Measurements from ENCODE around the gene NPHP4.
"Not testable (repeated sequence)": the region's sequence is repeated elsewhere in the genome, so short reads cannot be mapped to it uniquely, and the experiment has no call there.

NPHP4 gene

DNA sequence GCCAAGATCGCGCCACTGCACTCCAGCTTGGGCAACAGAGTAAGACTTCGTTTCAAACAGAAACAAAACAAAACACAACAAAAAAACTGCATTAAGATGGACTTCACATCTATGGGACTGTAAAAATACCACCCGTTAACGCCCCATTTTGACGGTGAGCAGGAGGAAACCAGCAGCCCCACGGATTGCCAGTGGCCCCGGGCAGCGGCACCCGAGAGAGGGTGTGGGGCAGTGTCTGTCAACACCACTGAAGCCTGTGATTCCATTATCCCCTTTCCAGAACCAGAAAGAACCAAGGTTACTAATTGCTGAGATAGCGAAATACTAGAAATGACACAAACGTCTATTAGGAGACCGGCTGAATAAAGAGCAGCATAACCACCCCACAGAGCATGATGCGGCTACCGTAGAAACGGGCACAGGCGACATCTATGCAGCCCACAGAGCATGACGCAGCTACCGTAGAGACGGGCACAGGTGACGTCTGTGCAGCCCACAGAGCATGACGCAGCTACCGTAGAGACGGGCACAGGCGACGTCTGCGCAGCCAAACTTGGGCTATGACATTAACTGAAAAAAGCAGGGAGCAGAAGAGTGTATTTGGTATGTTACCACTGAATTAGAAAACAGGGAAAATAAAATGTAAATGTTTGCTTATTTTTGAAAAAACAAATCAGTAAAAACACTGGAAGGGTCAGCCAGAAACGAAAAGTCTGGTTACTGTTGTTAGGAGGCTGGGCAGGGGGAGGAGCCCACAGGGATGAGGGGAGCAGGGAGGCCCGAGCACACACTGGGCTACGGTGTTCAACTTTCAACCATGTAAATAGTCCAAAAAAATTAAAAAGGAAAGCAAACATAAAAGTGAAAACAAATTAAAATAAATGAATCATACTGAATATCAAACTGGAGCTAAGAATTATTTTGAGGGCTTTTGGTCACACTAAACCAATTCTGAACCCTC, 96.5 kb downstream of the NPHP4 start:
- DNase-seq (ENCODE audit: extremely low spot score), result no peak
- TF ChIP-seq, protein P1, sequence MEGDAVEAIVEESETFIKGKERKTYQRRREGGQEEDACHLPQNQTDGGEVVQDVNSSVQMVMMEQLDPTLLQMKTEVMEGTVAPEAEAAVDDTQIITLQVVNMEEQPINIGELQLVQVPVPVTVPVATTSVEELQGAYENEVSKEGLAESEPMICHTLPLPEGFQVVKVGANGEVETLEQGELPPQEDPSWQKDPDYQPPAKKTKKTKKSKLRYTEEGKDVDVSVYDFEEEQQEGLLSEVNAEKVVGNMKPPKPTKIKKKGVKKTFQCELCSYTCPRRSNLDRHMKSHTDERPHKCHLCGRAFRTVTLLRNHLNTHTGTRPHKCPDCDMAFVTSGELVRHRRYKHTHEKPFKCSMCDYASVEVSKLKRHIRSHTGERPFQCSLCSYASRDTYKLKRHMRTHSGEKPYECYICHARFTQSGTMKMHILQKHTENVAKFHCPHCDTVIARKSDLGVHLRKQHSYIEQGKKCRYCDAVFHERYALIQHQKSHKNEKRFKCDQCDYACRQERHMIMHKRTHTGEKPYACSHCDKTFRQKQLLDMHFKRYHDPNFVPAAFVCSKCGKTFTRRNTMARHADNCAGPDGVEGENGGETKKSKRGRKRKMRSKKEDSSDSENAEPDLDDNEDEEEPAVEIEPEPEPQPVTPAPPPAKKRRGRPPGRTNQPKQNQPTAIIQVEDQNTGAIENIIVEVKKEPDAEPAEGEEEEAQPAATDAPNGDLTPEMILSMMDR (IDR thresholded peaks at IDR 0.05; ENCODE audit: control extremely low read depth, extremely low read depth, low read depth, missing control alignments), result no peak
- ChIA-PET CTCF (no interaction called here), POLR2A (no interaction called here)

DNA sequence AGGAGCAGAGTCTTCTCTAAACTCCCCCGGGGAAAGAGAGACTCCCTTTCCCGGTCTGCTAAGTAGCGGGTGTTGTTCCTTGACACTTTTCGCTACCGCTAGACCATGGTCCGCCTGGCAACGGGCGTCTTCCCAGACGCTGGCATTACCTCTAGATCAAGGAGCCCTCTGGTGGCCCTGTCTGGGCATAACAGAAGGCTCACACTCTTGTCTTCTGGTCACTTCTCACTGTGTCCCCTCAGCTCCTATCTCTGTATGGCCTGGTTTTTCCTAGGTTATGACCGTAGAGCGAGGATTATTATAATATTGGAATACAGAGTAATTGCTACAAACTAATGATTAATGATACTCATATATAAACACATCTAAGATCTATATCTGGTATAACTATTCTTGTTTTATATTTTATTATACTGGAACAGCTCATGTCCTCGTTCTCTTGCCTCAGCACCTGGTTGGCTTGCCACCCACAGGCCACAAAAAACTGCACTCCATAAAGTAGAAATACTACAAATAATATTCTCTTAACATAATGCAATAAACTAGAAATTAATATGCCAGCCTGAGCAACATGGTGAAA, 98.4 kb downstream of the NPHP4 start:
- POLR2A ChIA-PET; DNase-seq (ENCODE audit: extremely low spot score); CTCF ChIA-PET: not testable (repeated sequence)
- TF ChIP-seq, protein P1 (IDR thresholded peaks at IDR 0.05; ENCODE audit: control extremely low read depth, extremely low read depth, low read depth, missing control alignments), result peak; percentile 5

DNA sequence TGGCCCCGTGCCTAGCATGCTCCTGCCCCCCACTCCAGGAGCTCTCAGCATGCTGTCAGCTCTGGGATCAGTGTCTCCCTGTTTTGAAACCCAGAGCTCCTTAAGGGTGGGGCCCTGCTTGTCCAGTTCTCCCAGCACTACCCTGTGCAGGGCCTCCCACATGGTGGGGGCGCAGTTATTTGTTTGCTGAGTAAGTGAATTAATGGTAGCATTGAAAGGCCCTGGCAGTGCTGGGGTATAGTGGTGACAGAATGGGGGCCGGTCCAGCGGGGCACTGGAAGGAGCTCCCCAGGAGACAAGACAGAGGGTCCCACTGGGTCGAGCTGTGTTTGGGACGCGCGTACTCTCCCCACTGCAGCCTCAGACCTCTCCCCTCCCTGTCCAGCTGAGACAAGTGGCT, 99.9 kb downstream of the NPHP4 start:
- CTCF ChIA-PET, result interaction anchor here (1.3 kb wide), 1 partner anchor 9 kb away, joined by 4 read pairs; no protein-coding TSS in a partner anchor
- POLR2A ChIA-PET, result no interaction called here
- no peak for DNase-seq (ENCODE audit: extremely low spot score)
- TF ChIP-seq, protein P1 (IDR thresholded peaks at IDR 0.05; ENCODE audit: control extremely low read depth, extremely low read depth, low read depth, missing control alignments), result no peak

DNA sequence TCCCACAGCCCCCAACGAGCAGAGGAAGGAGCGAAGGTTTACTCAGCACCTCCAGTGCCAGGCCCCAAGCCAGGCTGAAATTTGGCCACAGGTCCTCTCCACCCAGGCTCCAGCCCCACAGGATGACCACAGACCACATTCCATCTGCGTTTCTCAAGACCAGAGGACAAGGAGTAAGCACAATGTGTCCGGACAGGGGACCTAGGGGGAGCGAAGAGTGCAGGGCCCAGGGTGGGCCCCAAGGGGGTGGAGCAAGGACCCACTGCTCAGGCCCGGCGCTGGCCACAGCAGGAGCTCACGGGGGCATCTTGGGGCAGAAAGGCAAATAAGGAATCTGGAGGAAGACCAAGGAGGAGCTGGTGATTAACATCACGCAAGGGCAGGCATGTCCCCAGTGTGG, 100.5 kb downstream of the NPHP4 start:
- no peak for DNase-seq (ENCODE audit: extremely low spot score)
- ChIA-PET CTCF (interaction anchor here (1.3 kb wide), 1 partner anchor 8 kb away, joined by 4 read pairs; no protein-coding TSS in a partner anchor), POLR2A (no interaction called here)
- TF ChIP-seq, protein P1 (IDR thresholded peaks at IDR 0.05; ENCODE audit: control extremely low read depth, extremely low read depth, low read depth, missing control alignments), result no peak

DNA sequence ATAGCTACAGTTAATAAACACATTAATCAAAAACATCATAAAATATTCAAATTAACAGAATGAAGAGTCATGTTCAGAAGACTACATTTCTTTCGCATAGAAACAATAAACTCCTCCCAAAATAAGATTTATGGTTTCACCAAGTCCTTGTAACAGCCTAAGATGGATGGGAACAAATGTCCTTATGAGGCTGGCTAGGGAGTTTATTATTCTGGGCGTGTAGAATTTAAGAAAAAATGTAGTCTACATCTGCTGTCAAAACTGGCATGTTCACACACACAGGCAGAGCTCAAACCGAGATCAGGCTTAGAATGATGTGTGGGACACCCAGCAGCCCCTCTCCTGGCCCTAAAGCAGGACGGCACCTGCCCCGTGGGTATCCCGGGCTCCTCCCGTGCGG, 101.1 kb downstream of the NPHP4 start:
- ChIA-PET POLR2A (no interaction called here), CTCF (no interaction called here)
- TF ChIP-seq, protein P1 (IDR thresholded peaks at IDR 0.05; ENCODE audit: control extremely low read depth, extremely low read depth, low read depth, missing control alignments), result no peak
- DNase-seq (ENCODE audit: extremely low spot score), result no peak

DNA sequence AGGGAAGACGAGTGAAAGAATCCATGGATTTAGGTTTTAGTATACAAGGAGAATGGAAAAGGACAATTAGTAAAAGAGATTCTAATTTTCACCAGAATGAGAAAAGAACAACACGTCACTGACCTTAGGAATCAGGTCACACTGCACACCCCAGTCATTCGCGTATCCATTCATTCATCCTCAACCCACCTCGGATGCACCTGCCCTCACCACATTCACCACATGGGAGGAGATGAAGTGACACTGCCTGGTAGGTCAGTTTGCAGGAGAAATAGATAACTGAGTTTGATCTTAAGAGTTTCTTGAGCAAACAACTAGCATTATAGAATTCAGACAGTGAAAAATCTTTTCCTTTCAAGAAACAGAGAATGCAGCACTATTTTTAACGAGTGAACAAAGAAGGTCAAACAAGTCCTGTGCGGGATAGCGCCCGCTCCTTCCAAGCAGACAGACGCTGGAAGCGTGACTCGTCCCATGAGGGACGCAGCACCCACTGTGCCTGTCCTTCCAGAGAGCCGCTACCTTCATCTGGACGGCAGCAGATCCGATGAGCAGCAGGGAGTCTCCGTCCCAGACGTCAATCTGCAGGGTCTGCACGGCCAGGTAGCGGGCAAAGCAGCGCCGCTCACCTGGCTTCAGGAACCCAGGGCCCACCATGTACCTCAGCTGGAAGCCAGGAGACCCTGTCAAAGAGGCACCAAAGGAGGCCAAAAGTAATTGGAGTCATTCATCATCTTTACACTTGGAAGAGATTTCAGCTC, 101.7 kb downstream of the NPHP4 start:
- ChIA-PET CTCF (no interaction called here), POLR2A (no interaction called here)
- TF ChIP-seq, protein P1 (IDR thresholded peaks at IDR 0.05; ENCODE audit: control extremely low read depth, extremely low read depth, low read depth, missing control alignments), result no peak
- no peak for DNase-seq (ENCODE audit: extremely low spot score)

Data from GM10248 (cell line).